ENCODE data around the gene KCNJ6. TPM values are rescaled to one million over a fixed set of nuclear protein-coding genes. Genes with fewer than 3 reads are reported as not detected.
"Not testable (repeated sequence)": the region's sequence is repeated elsewhere in the genome, so short reads cannot be mapped to it uniquely, and the experiment has no call there.

Gene KCNJ6
- total RNA-seq, 1 donor from 2014 or later: not detected

DNA sequence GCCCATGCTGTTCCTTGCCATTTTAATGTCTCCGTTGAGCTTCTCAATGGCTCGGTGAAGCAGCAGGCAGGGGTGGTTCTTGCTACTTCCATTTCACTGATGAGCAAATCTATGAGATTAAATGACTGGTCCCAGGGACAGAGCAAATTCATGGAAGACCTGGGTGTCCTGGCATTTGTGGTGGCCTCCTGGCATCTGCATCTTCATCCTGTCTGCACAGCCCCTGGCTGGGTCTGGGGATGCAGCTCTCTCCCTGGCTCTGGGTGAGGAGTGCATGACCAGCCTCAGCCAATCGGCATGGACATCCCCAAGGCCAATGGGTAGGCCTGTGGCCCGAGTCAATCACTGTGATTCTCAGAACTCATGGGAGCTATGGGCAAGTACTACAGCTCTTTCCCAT lies 261.7 kb downstream of the KCNJ6 start:
- intact Hi-C loops (cut with micrococcal nuclease): no loop called here

DNA sequence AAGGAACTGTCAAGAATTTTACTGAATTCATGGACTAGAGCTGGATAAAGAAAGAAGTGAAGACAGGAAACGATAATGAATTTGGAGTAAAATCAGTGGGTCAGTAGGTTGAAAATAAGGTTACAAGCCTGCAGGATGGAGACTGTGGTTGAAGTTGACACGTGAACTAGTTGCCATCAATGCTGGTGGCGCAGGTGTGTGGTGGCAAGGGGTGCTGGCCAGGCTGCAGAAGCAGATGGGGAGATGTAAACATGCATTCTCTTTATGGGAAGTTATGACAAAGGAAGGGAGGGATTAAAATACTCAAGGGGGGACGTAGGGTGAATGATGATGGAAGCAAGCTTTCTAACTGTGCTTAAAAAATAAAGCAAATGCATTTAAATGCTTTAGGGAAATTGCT lies 263.1 kb downstream of the KCNJ6 start:
- intact Hi-C loops (cut with micrococcal nuclease): no loop called here

DNA sequence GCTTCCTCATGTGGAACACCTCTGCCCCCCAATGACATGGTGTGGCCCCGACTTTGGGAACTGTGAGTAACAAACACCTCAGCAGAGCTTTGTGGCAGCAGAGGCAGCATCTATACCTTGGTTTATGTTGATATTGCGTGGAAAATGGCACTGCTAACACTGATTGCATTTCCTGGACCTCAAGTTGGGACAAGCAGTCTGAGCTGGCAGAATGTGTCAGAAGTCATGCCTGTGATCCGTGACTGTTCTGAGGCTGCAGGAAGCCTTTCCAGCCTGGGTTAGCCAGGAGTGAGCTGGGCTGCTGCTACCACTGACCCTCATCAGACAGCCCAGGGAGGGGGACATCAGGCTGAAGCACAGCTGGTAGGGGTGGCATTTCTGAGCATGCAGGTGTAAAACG lies 268.5 kb downstream of the KCNJ6 start:
- intact Hi-C loops (cut with micrococcal nuclease): no loop called here

GRCh38 chr21:37646761-37647160 lies 269.5 kb downstream of the KCNJ6 start:
- intact Hi-C loops (cut with micrococcal nuclease): not testable (repeated sequence)

DNA sequence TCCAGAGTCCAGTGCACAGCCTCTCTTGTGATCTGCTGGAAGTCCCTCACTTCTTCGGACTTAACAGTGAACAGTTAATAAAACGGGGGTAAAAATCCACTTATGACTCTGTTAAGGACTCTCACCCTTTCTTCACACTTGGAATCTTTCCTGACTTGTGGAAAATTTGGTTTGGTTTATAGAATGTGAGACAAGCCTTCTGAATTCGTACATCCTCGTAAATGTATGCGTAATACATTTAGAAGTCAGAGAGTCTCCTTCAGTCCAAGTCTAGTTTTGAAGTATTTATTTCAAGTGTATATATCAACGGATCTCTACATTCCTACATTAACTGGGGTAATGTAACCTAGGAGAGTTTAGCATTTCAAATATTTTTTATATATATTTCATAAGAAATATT lies 270.4 kb downstream of the KCNJ6 start:
- intact Hi-C loops (cut with micrococcal nuclease): no loop called here

GRCh38 chr21:37644636-37645035 lies 271.6 kb downstream of the KCNJ6 start:
- intact Hi-C loops (cut with micrococcal nuclease): no loop called here

- intact Hi-C loops (cut with micrococcal nuclease): not testable (repeated sequence)
Observed at GRCh38 chr21:37643862-37644261, 272.4 kb downstream of the KCNJ6 start.

DNA sequence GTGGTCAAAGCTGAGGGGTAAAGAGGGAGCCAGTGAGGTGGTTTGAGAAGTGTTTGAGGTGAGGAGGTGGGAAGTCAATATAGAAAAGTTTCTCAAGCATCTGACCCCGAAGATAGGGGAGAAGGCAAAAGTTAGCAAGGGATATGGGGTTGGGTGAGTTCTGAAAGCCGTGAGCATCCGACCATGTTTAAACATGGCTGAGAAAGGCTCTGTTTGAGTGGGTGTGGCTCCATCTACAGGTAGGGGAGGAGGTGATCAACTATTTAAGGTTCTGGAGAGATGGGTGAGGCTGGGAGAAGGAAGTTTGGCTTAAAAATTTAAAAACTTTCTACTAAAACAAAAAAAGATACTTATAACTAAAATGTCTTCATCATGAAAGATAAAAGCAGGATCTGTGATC lies 273.8 kb downstream of the KCNJ6 start:
- intact Hi-C loops (cut with micrococcal nuclease): loop anchor here (1.0 kb wide), 2 partner anchors 78 to 476 kb away; no protein-coding TSS in a partner anchor

- intact Hi-C loops (cut with micrococcal nuclease): no loop called here
Observed at GRCh38 chr21:37639756-37640155, 276.5 kb downstream of the KCNJ6 start.

- intact Hi-C loops (cut with micrococcal nuclease): no loop called here
Observed at GRCh38 chr21:37636152-37636860, 280.0 kb downstream of the KCNJ6 start.

GRCh38 chr21:37631319-37632117 lies 284.7 kb downstream of the KCNJ6 start:
- intact Hi-C loops (cut with micrococcal nuclease): no loop called here

- intact Hi-C loops (cut with micrococcal nuclease): no loop called here
Observed at GRCh38 chr21:37630872-37631271, 285.4 kb downstream of the KCNJ6 start.

- intact Hi-C loops (cut with micrococcal nuclease): no loop called here
Observed at GRCh38 chr21:37628362-37628761, 287.9 kb downstream of the KCNJ6 start.

- intact Hi-C loops (cut with micrococcal nuclease): no loop called here
Observed at GRCh38 chr21:37627561-37627960, 288.7 kb downstream of the KCNJ6 start.

GRCh38 chr21:37627074-37627473 lies 289.2 kb downstream of the KCNJ6 start:
- intact Hi-C loops (cut with micrococcal nuclease): no loop called here

GRCh38 chr21:37626320-37626719 lies 289.9 kb downstream of the KCNJ6 start:
- intact Hi-C loops (cut with micrococcal nuclease): no loop called here

- intact Hi-C loops (cut with micrococcal nuclease): no loop called here
Observed at GRCh38 chr21:37623689-37624088, 292.6 kb downstream of the KCNJ6 start.

GRCh38 chr21:37623183-37623582 lies 293.1 kb downstream of the KCNJ6 start:
- intact Hi-C loops (cut with micrococcal nuclease): no loop called here

- intact Hi-C loops (cut with micrococcal nuclease): no loop called here
Observed at GRCh38 chr21:37622755-37623154, 293.5 kb downstream of the KCNJ6 start.

DNA sequence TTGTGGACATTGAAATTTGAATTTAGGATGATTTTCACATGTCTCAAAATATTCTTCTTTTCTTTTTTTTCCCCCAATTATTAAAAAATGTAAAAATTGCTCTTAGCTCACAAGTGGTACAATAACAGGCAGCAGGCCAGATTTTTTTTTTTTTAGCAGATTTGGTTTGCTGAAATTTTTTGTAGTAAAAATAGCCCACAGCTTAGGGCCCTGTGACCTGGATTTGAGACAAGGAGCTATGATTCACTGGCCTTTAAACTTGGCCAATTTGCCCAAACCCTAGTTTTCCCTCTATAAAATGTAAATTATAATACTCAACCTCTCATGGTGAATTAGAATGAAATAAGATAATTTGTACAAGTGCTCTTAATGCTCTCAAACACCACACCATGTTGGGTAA lies 295.9 kb downstream of the KCNJ6 start:
- intact Hi-C loops (cut with micrococcal nuclease): no loop called here

DNA sequence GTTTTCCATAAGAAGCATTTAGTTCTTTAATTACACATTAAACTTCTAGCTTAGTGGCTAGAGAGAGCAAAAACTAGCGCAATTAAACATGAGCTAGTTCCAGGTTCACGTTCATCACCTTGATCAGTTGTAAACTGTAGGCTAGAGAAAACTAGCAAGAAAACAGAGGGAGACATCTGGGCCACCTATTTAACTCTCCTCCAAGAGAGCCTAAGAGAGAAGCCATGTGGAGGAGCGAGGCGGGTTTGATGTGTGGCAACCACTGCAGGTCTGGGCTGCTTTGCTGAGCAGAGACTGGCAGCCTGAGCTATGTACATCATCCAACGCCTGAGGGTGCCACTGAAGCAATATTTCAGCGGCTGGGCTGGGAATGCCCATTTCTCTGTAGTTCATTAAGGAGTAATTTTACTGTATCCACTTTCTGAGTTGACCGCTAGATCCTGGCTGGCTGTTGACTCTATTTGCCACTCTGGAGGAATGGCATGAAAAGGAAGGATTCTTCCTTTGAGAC lies 296.7 kb downstream of the KCNJ6 start:
- intact Hi-C loops (cut with micrococcal nuclease): no loop called here

DNA sequence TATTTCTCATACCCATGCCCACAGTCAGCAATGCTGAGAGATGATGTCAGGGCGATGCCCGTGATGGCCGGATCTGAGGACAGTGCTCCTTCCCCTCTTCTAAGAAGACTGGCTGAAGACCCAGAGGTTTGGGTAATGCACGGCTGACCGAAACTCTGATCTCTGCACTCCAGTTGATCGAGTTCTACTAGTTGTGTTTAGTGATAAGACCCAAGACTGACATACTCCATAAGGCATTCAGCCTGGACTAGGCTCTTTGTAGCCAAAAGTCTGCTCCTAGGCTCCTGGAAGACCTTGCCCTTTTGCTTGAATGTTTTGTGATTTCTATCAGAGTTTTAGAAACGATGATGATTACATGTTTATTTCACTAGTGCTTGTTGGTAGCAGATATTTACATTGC lies 298.2 kb downstream of the KCNJ6 start:
- intact Hi-C loops (cut with micrococcal nuclease): no loop called here

DNA sequence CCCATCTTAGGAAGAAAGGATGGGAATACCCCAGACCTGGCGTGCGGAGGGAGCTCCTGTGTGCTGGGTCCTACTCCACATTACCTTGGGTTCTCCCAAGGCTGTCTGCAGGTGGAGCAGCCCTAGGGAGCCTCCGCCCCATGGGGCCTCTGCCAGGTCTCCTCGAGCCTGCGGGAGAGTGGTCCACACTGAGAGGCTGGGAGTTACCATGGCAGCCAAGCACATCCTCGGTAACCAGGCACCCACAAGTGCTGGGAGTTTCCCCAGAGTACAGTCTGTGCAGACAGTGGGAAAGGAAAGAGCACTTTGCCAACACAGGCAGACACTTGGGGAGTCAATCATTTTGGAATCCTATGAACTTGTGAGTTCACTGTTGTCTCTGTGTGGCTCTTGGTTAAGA lies 300.3 kb downstream of the KCNJ6 start:
- intact Hi-C loops (cut with micrococcal nuclease): no loop called here

All from T-helper 1 cell treated with Interleukin-12 subunit alpha and Interleukin-12 subunit beta and Interleukin-4 antibody, amounts not matched to agents 30 ng/mL and 1 ng/mL, for 36 hours (primary cell).